ENCODE results near the gene UNK. TPM values are rescaled to one million over a fixed set of nuclear protein-coding genes. Genes with fewer than 3 reads are reported as not detected.
A peak's percentile ranks its signal among the peaks of the same experiment; 100 is the strongest.

The UNK gene
- total and polyA plus RNA-seq, 12 donors, result 11.6 to 21.3 (median 14.7) TPM

- Histone ChIP-seq H3K9me3 (no peaks in the 10 kb centered on the region), H3K4me3 (peak overlapping the region; percentile 51 to 78 (median 70)), H3K4me1 (peaks cover 7 to 70% (median 38%) of the 10 kb centered on the region in 9 donors), H3K27ac (peak overlapping the region; percentile 97 to 100 (median 99)), H3K27me3 (no peaks in the 10 kb centered on the region), H3K36me3 (no peaks in the 10 kb centered on the region)
- 4% methylated on average over 35 to 43 of the region's 43 CpGs for WGBS, 2 donors
- ATAC-seq (peak; percentile 91 to 95 (median 93)), DNase-seq (peak; percentile 89 to 90)
- TF ChIP-seq CTCF (IDR thresholded peaks at IDR 0.05), result no peak
- intact Hi-C loops (cut with DNase I), result loop anchor here in 3 of 10 donors (2.0 to 5.0 kb wide), 3 partner anchors 42 to 92 kb away; partner anchors contain the start of gene WBP2 (in 2 of the 3)
Measured at GRCh38 chr17:75785016-75785890, 647 bp downstream of the UNK start.

DNA sequence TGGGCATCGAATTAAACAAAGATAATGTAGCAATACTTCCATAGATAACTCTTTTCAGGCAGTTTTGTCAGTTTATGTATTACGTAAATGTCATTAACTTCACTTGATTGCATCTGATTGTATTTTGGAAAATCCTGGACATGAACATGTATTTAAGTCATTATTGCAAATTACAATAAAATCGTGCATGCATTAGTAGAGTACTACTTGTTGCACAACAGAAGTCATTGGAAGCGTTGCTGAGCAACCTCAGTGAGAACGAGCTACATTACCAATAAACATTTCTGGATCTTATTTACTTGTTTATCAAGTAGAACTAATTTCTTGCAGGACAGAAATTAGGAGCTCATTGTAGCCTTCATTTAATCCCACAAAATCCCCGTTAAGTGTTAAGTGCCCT lies 6.6 kb downstream of the UNK start:
- no peaks in the 10 kb centered on the region for H3K9me3 ChIP-seq
- H3K4me1 ChIP-seq, result peaks cover 0 to 48% (median 12%) of the 10 kb centered on the region in 9 donors
- no peak overlapping the region for H3K27ac ChIP-seq
- ATAC-seq (no peak), DNase-seq (no peak)
- peaks cover 0 to 48% (median 0%) of the 10 kb centered on the region in 9 donors for H3K36me3 ChIP-seq
- intact Hi-C loops (cut with DNase I), result loop anchor here in 1 of 10 donors (5.0 kb wide), 1 partner anchor 36 kb away; no protein-coding TSS in a partner anchor
- no peak for TF ChIP-seq CTCF (IDR thresholded peaks at IDR 0.05)
- H3K4me3 ChIP-seq, result no peak overlapping the region
- H3K27me3 ChIP-seq, result no peaks in the 10 kb centered on the region
- WGBS, 2 donors, result 89% methylated on average over 6 of the region's 6 CpGs

GRCh38 chr17:75793460-75793859 lies 8.9 kb downstream of the UNK start:
- no peaks in the 10 kb centered on the region for H3K27me3 ChIP-seq
- ATAC-seq (no peak), DNase-seq (no peak)
- H3K27ac ChIP-seq, result no peak overlapping the region
- H3K4me1 ChIP-seq, result peaks cover 0 to 26% (median 0%) of the 10 kb centered on the region in 9 donors
- peaks cover 0 to 68% (median 14%) of the 10 kb centered on the region in 9 donors for H3K36me3 ChIP-seq
- TF ChIP-seq CTCF (IDR thresholded peaks at IDR 0.05), result no peak
- 86 to 93% methylated on average over 1 of the region's 1 CpG for whole genome bisulfite sequencing, 2 donors
- H3K9me3 ChIP-seq, result no peaks in the 10 kb centered on the region
- H3K4me3 ChIP-seq, result no peak overlapping the region
- intact Hi-C loops (cut with DNase I), result loop anchor here in 1 of 10 donors (5.0 kb wide), 1 partner anchor 34 kb away; no protein-coding TSS in a partner anchor

DNA sequence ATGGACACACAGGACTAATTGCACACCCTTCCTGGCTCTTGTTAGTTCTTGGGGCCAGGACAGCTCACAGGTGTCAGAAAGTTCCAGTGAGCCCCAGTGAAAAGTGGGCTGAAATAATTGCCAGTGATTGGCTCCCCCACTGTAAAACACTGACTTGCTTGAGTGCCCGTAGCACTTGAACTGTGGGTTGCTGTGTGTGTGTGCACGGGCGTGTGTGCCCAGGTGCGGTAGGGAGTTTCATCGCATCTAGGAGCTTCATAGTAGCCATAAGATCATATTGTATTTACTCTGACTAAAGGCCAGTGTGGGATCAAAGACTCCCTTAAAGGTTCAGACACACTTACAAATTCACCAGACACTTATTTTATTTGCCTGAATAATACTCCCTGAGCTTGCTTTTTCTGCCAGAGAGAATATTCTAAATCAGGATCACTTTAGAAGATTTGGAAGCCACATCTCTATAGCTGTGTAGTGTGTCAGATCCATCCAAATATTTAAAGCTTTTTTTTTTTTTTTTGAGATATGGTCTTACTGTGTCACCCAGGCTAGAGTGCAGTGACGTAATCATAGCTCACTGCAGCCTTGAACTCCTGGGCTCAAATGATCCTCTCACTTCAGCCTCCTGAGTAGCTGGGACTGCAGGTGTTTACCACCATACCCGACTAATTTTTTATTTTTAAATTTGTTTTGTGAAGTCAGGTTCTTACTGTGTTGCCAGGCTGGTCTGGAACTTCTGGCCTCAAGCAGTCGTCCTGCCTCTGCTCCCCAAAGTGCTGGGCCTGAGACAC lies 11.4 kb downstream of the UNK start:
- Histone ChIP-seq H3K27me3 (no peaks in the 10 kb centered on the region), H3K27ac (no peak overlapping the region), H3K36me3 (peaks cover 0 to 93% (median 22%) of the 10 kb centered on the region in 9 donors), H3K4me3 (no peak overlapping the region), H3K4me1 (peaks cover 0 to 13% (median 0%) of the 10 kb centered on the region in 9 donors), H3K9me3 (no peaks in the 10 kb centered on the region)
- ATAC-seq (no peak), DNase-seq (no peak)
- WGBS, 2 donors, result 87 to 92% methylated on average over 8 of the region's 8 CpGs
- intact Hi-C loops (cut with DNase I), result no loop called here
- no peak for TF ChIP-seq CTCF (IDR thresholded peaks at IDR 0.05)
